ENCODE measurements around the gene TOLLIP. TPM values are rescaled to one million over a fixed set of nuclear protein-coding genes. Genes with fewer than 3 reads are reported as not detected.

Gene TOLLIP
- total and polyA plus RNA-seq, 2 of the 4 experiments (the other 2 are of a cell fraction): 19.7 to 42.9 TPM

GRCh38 chr11:1303126-1303821 is 6.2 kb downstream of the TOLLIP start:
- H3K4ac ChIP-seq (ENCODE audit: low read depth, low read length): no peak overlapping the region
- H3K9me1 ChIP-seq (ENCODE audit: insufficient read depth, low read length): peaks cover 10% of the 10 kb centered on the region
- TF ChIP-seq CTCF (conservative IDR thresholded peaks at IDR 0.05; ENCODE audit: low read depth, low read length) (peak; percentile 24; the same call in 1 of the 2 replicates), FOS (IDR thresholded peaks at IDR 0.05; ENCODE audit: low read depth, low read length) (no peak), CEBPB (IDR thresholded peaks at IDR 0.05; ENCODE audit: low read depth, low read length) (no peak), MXI1 (IDR thresholded peaks at IDR 0.05; ENCODE audit: borderline replicate concordance, low read depth, low read length) (no peak), MAFK (IDR thresholded peaks at IDR 0.05; ENCODE audit: low read depth, low read length) (no peak)
- intact Hi-C loops (cut with micrococcal nuclease): no loop called here
- no peak overlapping the region for H3K23ac ChIP-seq (ENCODE audit: low read depth, low read length)
- no peak overlapping the region for H2AK9ac ChIP-seq (replicated peaks; ENCODE audit: low read depth, low read length, poor library complexity)
- H4K8ac ChIP-seq (ENCODE audit: low read depth in 2 of 2, low read length in 2 of 2): no peak overlapping the region
- CTCF ChIA-PET: no interaction called here
- H2AK5ac ChIP-seq (ENCODE audit: low read depth, low read length): no peak overlapping the region
- no peak overlapping the region for H3K4me3 ChIP-seq (ENCODE audit: insufficient read depth, low read depth, low read length)
- ATAC-seq (ENCODE audit: low read depth): no peak
- POLR2A ChIA-PET (ENCODE audit: unreplicated experiment): no interaction called here
- H3K27me3 ChIP-seq (ENCODE audit: control insufficient read depth, insufficient read depth, low read length): no peaks in the 10 kb centered on the region
- H2BK5ac ChIP-seq (ENCODE audit: low read depth, low read length, poor library complexity, severe bottlenecking): no peak overlapping the region
- no peak overlapping the region for H2BK15ac ChIP-seq (ENCODE audit: low read depth, low read length)
- H2BK120ac ChIP-seq (ENCODE audit: low read depth, low read length): no peak overlapping the region
- no peak overlapping the region for H2BK20ac ChIP-seq (ENCODE audit: low read depth, low read length)
- no peak overlapping the region for H3K4me2 ChIP-seq (ENCODE audit: low read depth, low read length)
- H3K56ac ChIP-seq (ENCODE audit: extremely low read depth, insufficient read depth, low read length): no peak overlapping the region
- H3K9ac ChIP-seq (ENCODE audit: low read depth, low read length): no peak overlapping the region
- WGBS, 2 experiments (ENCODE audit: extremely low coverage in 2 of 2, insufficient read length in 1 of 2): 89% methylated on average over 15 of the region's 25 CpGs; no CpG with 5 or more reads in 1 of the 2 experiments
- H3K14ac ChIP-seq (replicated peaks; ENCODE audit: low read depth, low read length): no peak overlapping the region
- peaks cover 95% of the 10 kb centered on the region for H4K20me1 ChIP-seq (ENCODE audit: insufficient read depth, low read length)
- H3K18ac ChIP-seq (ENCODE audit: low read depth, low read length): no peak overlapping the region
- dilution Hi-C loops (cut with HindIII; ENCODE audit: low sequenced_read_pairs, unreplicated experiment): no loop called here
- peaks cover 9% of the 10 kb centered on the region; the same call in 1 of the 2 replicates for H3K36me3 ChIP-seq (ENCODE audit: control insufficient read depth, insufficient read depth, low read length)
- peaks cover 12 to 93% of the 10 kb centered on the region in 2 experiments for H3K79me1 ChIP-seq (ENCODE audit: low read depth in 1 of 2, low read length in 2 of 2)
- peaks cover 9% of the 10 kb centered on the region for H3K4me1 ChIP-seq (ENCODE audit: control insufficient read depth, insufficient read depth, low read length)
- no peak for DNase-seq
- no peaks in the 10 kb centered on the region for H3K9me3 ChIP-seq (ENCODE audit: control insufficient read depth, insufficient read depth, low read length)
- no TSS peak for BruUV-seq (replicated peaks)
- in situ Hi-C loops (cut with MboI; ENCODE audit: low sequenced_read_pairs): no loop called here
- no peak overlapping the region for H4K91ac ChIP-seq (ENCODE audit: insufficient read depth, low read depth, low read length)
- no peak overlapping the region for H2AFZ ChIP-seq (replicated peaks; ENCODE audit: low read length, poor library complexity)
- H4K5ac ChIP-seq (ENCODE audit: low read depth, low read length): no peak overlapping the region
- no peak overlapping the region for H3K27ac ChIP-seq (ENCODE audit: insufficient read depth, low read length)

All from IMR-90 (cell line).